ENCODE measurements around the gene SPOPL.

The SPOPL gene

DNA sequence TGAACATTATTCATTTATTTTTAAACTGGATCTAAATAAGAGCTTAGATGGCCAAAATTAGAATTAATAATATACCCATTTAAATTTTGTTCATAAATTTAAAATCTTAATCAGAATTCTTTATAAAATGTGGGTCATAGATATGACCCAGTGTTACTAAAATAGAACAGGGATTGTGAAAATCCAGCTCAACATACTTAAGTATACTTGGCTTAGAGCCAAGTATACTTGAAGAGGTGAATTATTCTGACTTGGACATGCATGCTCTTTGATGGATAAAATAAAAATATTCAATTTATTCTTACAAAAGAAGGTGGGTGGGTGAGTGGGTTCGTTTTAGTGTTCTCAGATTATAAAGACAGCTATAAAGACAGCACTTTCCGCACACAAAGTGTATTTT, 70.7 kb downstream of the SPOPL start:
- H3K36me3 ChIP-seq (ENCODE audit: insufficient read depth, low read length), result peaks cover 7% of the 10 kb centered on the region
- H3K9me3 ChIP-seq (ENCODE audit: low read length), result no peaks in the 10 kb centered on the region
- no peaks in the 10 kb centered on the region for H3K27me3 ChIP-seq (ENCODE audit: control insufficient read depth in 1 of 2, insufficient read depth in 2 of 2, low read length in 2 of 2)
- no peak overlapping the region for H3K4me3 ChIP-seq (ENCODE audit: low read depth in 1 of 2, low read length in 2 of 2)
- no peak overlapping the region for H3K9ac ChIP-seq (ENCODE audit: low read length)
- H3K27ac ChIP-seq (ENCODE audit: low read depth, low read length), result no peak overlapping the region
- no peaks in the 10 kb centered on the region for H3K4me1 ChIP-seq (ENCODE audit: insufficient read depth, low read length)

DNA sequence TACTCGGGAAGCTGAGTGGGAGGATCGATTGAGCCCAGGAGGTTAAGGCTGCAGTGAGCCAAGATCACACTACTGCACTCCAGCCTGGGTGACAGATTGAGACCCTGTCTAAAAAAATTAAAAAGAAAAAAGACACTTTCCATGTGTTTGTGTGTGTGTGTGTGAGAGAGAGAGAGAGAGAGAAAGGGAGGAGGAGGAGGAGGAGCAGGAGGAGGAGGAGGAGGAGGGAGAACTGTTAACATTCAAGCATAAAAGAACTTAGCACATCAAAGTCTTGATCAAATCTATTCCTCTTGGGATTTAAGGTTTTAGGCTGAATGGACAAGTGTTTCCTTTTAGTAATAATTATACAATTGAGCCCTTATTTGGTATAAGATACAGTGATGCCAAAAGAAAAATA, 75.5 kb downstream of the SPOPL start:
- Histone ChIP-seq H3K9ac (ENCODE audit: low read length) (no peak overlapping the region), H3K27ac (ENCODE audit: low read depth, low read length) (no peak overlapping the region), H3K27me3 (ENCODE audit: control insufficient read depth in 1 of 2, insufficient read depth in 2 of 2, low read length in 2 of 2) (no peaks in the 10 kb centered on the region), H3K4me3 (ENCODE audit: low read depth in 1 of 2, low read length in 2 of 2) (no peak overlapping the region), H3K36me3 (ENCODE audit: insufficient read depth, low read length) (no peaks in the 10 kb centered on the region), H3K4me1 (ENCODE audit: insufficient read depth, low read length) (no peaks in the 10 kb centered on the region), H3K9me3 (ENCODE audit: low read length) (no peaks in the 10 kb centered on the region)

DNA sequence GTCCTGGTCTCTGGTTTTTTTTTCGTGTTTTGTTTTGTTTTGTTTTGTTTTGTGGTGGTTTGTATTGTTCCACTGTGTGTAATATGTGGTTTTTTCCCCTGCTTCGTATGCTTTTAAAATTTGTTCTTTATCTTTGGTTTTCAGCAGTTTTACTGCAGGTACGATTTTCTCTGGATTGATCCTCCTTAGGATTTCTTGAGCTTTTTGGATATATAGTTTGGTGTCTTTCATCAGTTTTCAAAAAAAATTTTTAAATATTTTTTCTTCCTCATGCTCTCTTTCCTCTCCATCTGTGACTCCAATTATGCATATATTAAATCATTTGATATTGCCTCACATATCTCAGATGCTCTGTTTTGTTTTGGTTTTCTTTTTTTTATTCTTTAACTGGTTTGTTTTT, 78.0 kb downstream of the SPOPL start:
- no peaks in the 10 kb centered on the region for H3K27me3 ChIP-seq (ENCODE audit: control insufficient read depth in 1 of 2, insufficient read depth in 2 of 2, low read length in 2 of 2)
- H3K27ac ChIP-seq (ENCODE audit: low read depth, low read length), result no peak overlapping the region
- H3K9me3 ChIP-seq (ENCODE audit: low read length), result no peaks in the 10 kb centered on the region

GRCh38 chr2:138581909-138582308, 80.3 kb downstream of the SPOPL start:
- Histone ChIP-seq H3K36me3 (ENCODE audit: insufficient read depth, low read length) (no peaks in the 10 kb centered on the region), H3K27ac (ENCODE audit: low read depth, low read length) (no peak overlapping the region), H3K4me3 (ENCODE audit: low read depth in 1 of 2, low read length in 2 of 2) (no peak overlapping the region), H3K27me3 (ENCODE audit: control insufficient read depth in 1 of 2, insufficient read depth in 2 of 2, low read length in 2 of 2) (no peaks in the 10 kb centered on the region), H3K4me1 (ENCODE audit: insufficient read depth, low read length) (no peaks in the 10 kb centered on the region), H3K9me3 (ENCODE audit: low read length) (no peaks in the 10 kb centered on the region), H3K9ac (ENCODE audit: low read length) (no peak overlapping the region)

More for the DNA sequence above, 78.0 kb downstream of the SPOPL start:
- H3K9ac ChIP-seq (ENCODE audit: low read length), result no peak overlapping the region
- H3K4me1 ChIP-seq (ENCODE audit: insufficient read depth, low read length), result no peaks in the 10 kb centered on the region
- no peaks in the 10 kb centered on the region for H3K36me3 ChIP-seq (ENCODE audit: insufficient read depth, low read length)
- no peak overlapping the region for H3K4me3 ChIP-seq (ENCODE audit: low read depth in 1 of 2, low read length in 2 of 2)

DNA sequence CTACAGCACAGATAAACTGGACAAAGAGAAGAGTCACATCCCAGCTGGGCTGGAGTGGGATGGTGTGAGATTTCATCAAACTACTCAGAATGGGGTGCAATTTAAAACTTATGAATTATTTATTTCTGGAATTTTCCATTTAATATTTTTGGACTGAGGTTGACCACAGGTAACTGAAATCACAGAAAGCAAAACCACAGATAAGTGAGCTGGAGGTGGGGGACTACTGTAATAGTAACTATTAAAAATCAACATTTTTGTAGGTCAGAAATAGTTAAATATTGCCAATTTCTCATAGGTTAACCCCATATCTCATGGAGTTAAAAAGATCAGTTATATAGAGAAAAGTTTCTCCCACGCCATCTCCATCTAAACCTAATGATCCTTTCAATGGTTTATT, 88.1 kb downstream of the SPOPL start:
- Histone ChIP-seq H3K9me3 (ENCODE audit: low read length) (no peaks in the 10 kb centered on the region), H3K27me3 (ENCODE audit: control insufficient read depth in 1 of 2, insufficient read depth in 2 of 2, low read length in 2 of 2) (no peaks in the 10 kb centered on the region), H3K27ac (ENCODE audit: low read depth, low read length) (no peak overlapping the region), H3K4me1 (ENCODE audit: insufficient read depth, low read length) (no peaks in the 10 kb centered on the region), H3K9ac (ENCODE audit: low read length) (no peak overlapping the region), H3K36me3 (ENCODE audit: insufficient read depth, low read length) (no peaks in the 10 kb centered on the region), H3K4me3 (ENCODE audit: low read depth in 1 of 2, low read length in 2 of 2) (no peak overlapping the region)

DNA sequence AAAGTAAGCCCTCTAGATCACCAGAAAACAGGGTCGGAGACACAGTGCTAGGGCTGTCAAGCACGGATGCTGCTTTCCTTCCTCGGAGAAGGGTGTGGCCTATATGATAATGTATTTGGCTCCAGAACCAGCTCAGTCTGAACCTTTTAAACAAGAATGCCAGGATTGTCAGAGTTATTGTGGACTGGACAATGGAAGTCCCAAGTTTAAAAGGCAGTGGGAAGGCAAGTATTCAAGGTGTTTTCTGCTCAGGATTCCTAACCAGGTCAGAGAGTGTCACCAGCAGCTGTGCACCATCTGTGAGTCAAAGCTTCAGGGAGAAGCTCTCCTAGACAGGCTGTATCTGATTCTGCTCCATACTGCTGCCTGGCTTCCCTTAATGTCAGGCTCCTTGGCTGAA, 94.8 kb downstream of the SPOPL start:
- Histone ChIP-seq H3K27me3 (ENCODE audit: control insufficient read depth in 1 of 2, insufficient read depth in 2 of 2, low read length in 2 of 2) (no peaks in the 10 kb centered on the region), H3K9ac (ENCODE audit: low read length) (no peak overlapping the region), H3K9me3 (ENCODE audit: low read length) (no peaks in the 10 kb centered on the region), H3K27ac (ENCODE audit: low read depth, low read length) (no peak overlapping the region), H3K4me3 (ENCODE audit: low read depth in 1 of 2, low read length in 2 of 2) (no peak overlapping the region), H3K36me3 (ENCODE audit: insufficient read depth, low read length) (peaks cover 6% of the 10 kb centered on the region), H3K4me1 (ENCODE audit: insufficient read depth, low read length) (no peaks in the 10 kb centered on the region)

- Histone ChIP-seq H3K36me3 (ENCODE audit: insufficient read depth, low read length) (peaks cover under 1% of the 10 kb centered on the region), H3K9ac (ENCODE audit: low read length) (no peak overlapping the region), H3K4me1 (ENCODE audit: insufficient read depth, low read length) (no peaks in the 10 kb centered on the region), H3K9me3 (ENCODE audit: low read length) (no peaks in the 10 kb centered on the region), H3K27me3 (ENCODE audit: control insufficient read depth in 1 of 2, insufficient read depth in 2 of 2, low read length in 2 of 2) (no peaks in the 10 kb centered on the region), H3K4me3 (ENCODE audit: low read depth in 1 of 2, low read length in 2 of 2) (no peak overlapping the region), H3K27ac (ENCODE audit: low read depth, low read length) (no peak overlapping the region)
These were observed 99.3 kb downstream of the SPOPL start for GRCh38 chr2:138600732-138601457.

DNA sequence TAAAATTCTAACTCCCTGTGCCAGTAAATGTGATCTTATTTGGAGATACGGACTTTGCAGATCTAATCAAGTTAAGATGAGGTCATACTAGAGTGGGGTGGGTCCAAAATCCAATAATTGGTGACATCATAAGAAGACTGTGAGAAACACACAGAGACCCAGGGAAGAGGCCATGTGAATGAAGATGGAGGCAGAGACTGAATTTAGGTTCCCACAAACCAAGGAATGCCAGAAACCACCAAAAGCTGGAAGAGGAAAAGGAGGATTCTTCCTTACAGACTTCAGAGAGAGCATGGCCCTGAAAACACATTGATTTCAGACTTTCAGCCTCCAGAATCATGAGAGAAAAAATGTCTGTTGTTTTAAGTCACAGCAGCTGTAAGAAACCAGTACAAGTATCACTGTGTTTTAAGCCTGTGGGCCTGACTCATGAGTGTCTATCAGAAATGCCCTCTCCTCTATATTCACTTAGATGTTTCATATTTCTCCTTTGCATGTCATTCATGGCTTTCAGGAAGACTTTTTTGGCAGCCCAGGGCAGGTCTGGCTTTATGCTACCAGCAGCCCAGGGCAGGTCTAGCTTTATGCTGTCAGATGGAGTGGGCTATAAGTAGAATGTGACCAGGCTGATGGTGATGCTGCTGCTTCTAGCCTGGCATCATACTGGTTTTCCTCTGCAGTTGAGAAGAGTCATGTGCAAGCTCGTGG, 100.0 kb downstream of the SPOPL start:
- no peak overlapping the region for H3K27ac ChIP-seq (ENCODE audit: low read depth, low read length)
- no peaks in the 10 kb centered on the region for H3K36me3 ChIP-seq (ENCODE audit: insufficient read depth, low read length)

DNA sequence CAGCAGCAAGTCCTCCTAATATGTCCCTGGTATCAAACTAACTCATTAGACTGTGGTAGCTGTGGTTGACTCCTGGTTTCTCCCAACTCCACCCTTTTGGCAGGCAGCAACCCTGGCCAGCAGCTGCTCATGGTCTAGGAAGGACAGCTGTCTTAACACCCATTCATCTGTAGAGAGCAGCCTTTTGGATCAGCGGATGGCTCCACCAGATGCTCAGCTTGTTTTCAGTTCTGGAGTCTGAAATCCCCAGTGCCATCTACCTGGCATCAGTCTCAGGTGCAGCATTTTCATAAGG, 100.5 kb downstream of the SPOPL start:
- Histone ChIP-seq H3K9me3 (ENCODE audit: low read length) (no peaks in the 10 kb centered on the region), H3K9ac (ENCODE audit: low read length) (no peak overlapping the region), H3K4me3 (ENCODE audit: low read depth in 1 of 2, low read length in 2 of 2) (no peak overlapping the region), H3K27ac (ENCODE audit: low read depth, low read length) (no peak overlapping the region), H3K36me3 (ENCODE audit: insufficient read depth, low read length) (no peaks in the 10 kb centered on the region), H3K4me1 (ENCODE audit: insufficient read depth, low read length) (no peaks in the 10 kb centered on the region), H3K27me3 (ENCODE audit: control insufficient read depth in 1 of 2, insufficient read depth in 2 of 2, low read length in 2 of 2) (no peaks in the 10 kb centered on the region)

More for the DNA sequence above, 100.0 kb downstream of the SPOPL start:
- Histone ChIP-seq H3K9me3 (ENCODE audit: low read length) (no peaks in the 10 kb centered on the region), H3K4me3 (ENCODE audit: low read depth in 1 of 2, low read length in 2 of 2) (no peak overlapping the region), H3K4me1 (ENCODE audit: insufficient read depth, low read length) (no peaks in the 10 kb centered on the region), H3K9ac (ENCODE audit: low read length) (no peak overlapping the region), H3K27me3 (ENCODE audit: control insufficient read depth in 1 of 2, insufficient read depth in 2 of 2, low read length in 2 of 2) (no peaks in the 10 kb centered on the region)

- Histone ChIP-seq H3K4me3 (ENCODE audit: low read depth in 1 of 2, low read length in 2 of 2) (no peak overlapping the region), H3K27ac (ENCODE audit: low read depth, low read length) (no peak overlapping the region), H3K4me1 (ENCODE audit: insufficient read depth, low read length) (no peaks in the 10 kb centered on the region), H3K27me3 (ENCODE audit: control insufficient read depth in 1 of 2, insufficient read depth in 2 of 2, low read length in 2 of 2) (no peaks in the 10 kb centered on the region), H3K36me3 (ENCODE audit: insufficient read depth, low read length) (no peaks in the 10 kb centered on the region), H3K9me3 (ENCODE audit: low read length) (no peaks in the 10 kb centered on the region), H3K9ac (ENCODE audit: low read length) (no peak overlapping the region)
These were observed 106.2 kb downstream of the SPOPL start for GRCh38 chr2:138607746-138608145.

DNA sequence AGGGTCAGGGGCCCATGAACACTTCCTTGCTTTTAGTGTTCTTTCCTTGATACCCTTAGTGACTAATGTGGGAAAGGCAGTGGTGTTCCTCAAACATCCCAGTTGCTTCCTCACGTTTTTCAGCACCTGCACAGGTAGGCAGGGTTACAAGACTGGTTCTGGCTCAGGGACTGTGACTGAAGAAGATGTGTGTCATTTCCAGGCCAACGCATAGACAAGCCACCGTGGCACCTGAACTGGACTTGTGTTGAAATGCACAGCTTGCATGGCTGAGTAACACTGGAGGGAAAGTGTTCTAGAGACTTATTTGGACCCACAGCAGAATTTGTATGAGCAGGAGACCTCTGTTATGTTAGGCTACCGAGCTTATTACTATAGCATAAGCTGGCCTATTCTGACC, 107.9 kb downstream of the SPOPL start:
- no peaks in the 10 kb centered on the region for H3K4me1 ChIP-seq (ENCODE audit: insufficient read depth, low read length)
- no peak overlapping the region for H3K27ac ChIP-seq (ENCODE audit: low read depth, low read length)

More for the DNA sequence above, 107.9 kb downstream of the SPOPL start:
- no peak overlapping the region for H3K4me3 ChIP-seq (ENCODE audit: low read depth in 1 of 2, low read length in 2 of 2)
- no peak overlapping the region for H3K9ac ChIP-seq (ENCODE audit: low read length)
- H3K27me3 ChIP-seq (ENCODE audit: control insufficient read depth in 1 of 2, insufficient read depth in 2 of 2, low read length in 2 of 2), result no peaks in the 10 kb centered on the region
- no peaks in the 10 kb centered on the region for H3K9me3 ChIP-seq (ENCODE audit: low read length)
- H3K36me3 ChIP-seq (ENCODE audit: insufficient read depth, low read length), result no peaks in the 10 kb centered on the region

Data from muscle layer of colon (tissue), 2 donors.